Measurements from ENCODE around the gene CFAP141.

Gene CFAP141

GRCh38 chr1:154174654-154175053 lies 31.5 kb downstream of the CFAP141 start:
- no peak for DNase-seq (ENCODE audit: low read depth in 2 of 3, low spot score in 1 of 3)

- no peak for DNase-seq (ENCODE audit: low read depth in 2 of 3, low spot score in 1 of 3)
These were observed 34.3 kb downstream of the CFAP141 start for GRCh38 chr1:154171880-154172279.

GRCh38 chr1:154171223-154171583 lies 34.9 kb downstream of the CFAP141 start:
- no peak for DNase-seq (ENCODE audit: low read depth in 2 of 3, low spot score in 1 of 3)

- peak; percentile 40 to 64 (median 44) for DNase-seq (ENCODE audit: low read depth in 2 of 3, low spot score in 1 of 3)
These were observed 35.4 kb downstream of the CFAP141 start for GRCh38 chr1:154170547-154171222.

- no peak for DNase-seq (ENCODE audit: low read depth in 2 of 3, low spot score in 1 of 3)
These were observed 38.7 kb downstream of the CFAP141 start for GRCh38 chr1:154167461-154167860.

- DNase-seq (ENCODE audit: low read depth in 2 of 3, low spot score in 1 of 3) = no peak
These were observed 39.9 kb downstream of the CFAP141 start for GRCh38 chr1:154166207-154166606.

GRCh38 chr1:154159554-154159953 lies 46.6 kb downstream of the CFAP141 start:
- DNase-seq (ENCODE audit: low read depth in 2 of 3, low spot score in 1 of 3) = no peak

GRCh38 chr1:154158307-154159125 lies 47.6 kb downstream of the CFAP141 start:
- DNase-seq (ENCODE audit: low read depth in 2 of 3, low spot score in 1 of 3) = no peak

- DNase-seq (ENCODE audit: low read depth in 2 of 3, low spot score in 1 of 3) = peak; percentile 49 to 69 (median 62)
These were observed 48.4 kb downstream of the CFAP141 start for GRCh38 chr1:154157520-154158306.

GRCh38 chr1:154155251-154155650 lies 50.9 kb downstream of the CFAP141 start:
- no peak for DNase-seq (ENCODE audit: low read depth in 2 of 3, low spot score in 1 of 3)

GRCh38 chr1:154154534-154155191 lies 51.5 kb downstream of the CFAP141 start, which contains the start of gene NUP210L:
TSS of gene NUP210L (minus strand) at chr1:154155073.
- no peak for DNase-seq (ENCODE audit: low read depth in 2 of 3, low spot score in 1 of 3)

GRCh38 chr1:154154053-154154452 lies 52.1 kb downstream of the CFAP141 start:
- DNase-seq (ENCODE audit: low read depth in 2 of 3, low spot score in 1 of 3) = no peak

- no peak for DNase-seq (ENCODE audit: low read depth in 2 of 3, low spot score in 1 of 3)
These were observed 54.8 kb downstream of the CFAP141 start for GRCh38 chr1:154151311-154151710.
